ENCODE data around the gene DNAJC12.
"Not testable (repeated sequence)": the region's sequence is repeated elsewhere in the genome, so short reads cannot be mapped to it uniquely, and the experiment has no call there.

The DNAJC12 gene

DNA sequence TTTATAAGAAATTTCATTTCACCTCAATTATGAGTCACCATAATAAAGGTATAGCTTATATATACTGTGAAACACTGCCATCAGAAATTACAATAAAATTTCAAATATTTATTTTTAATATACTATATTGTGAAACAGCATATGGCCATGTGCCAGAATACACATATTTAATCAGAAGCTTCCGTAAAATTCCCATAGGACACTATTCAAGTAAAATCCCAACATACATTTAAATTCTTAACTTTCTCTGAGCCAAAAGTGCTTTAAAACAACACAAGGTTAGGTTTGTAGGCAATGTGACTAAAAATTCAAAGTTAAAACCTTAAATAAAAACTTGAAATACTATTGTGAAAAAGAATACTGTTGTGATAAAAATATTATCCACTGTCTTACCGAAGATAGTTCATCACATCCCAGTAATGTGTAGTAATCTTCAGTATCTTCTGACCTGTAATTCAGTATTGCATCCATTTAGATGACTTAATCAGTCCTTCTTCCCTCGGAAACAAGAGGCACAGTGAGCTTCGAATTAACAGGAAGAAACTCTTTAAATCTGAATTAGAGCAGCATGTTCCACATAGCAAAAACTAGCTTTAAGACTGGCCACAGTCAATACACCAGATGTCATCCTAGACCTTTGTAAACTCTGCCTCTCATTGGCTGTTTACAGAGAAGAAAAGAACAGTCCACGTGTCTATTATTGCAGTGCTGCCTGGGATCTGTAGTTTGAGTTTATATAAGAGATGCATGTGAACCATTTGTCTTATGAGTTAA, at the start of gene DNAJC12:
Gene DNAJC12 (minus strand): TSS at position 648 of the 774 bp plus-strand sequence. CDS start 177 bp downstream, at position 471.
- peak; percentile 59 for DNase-seq

DNA sequence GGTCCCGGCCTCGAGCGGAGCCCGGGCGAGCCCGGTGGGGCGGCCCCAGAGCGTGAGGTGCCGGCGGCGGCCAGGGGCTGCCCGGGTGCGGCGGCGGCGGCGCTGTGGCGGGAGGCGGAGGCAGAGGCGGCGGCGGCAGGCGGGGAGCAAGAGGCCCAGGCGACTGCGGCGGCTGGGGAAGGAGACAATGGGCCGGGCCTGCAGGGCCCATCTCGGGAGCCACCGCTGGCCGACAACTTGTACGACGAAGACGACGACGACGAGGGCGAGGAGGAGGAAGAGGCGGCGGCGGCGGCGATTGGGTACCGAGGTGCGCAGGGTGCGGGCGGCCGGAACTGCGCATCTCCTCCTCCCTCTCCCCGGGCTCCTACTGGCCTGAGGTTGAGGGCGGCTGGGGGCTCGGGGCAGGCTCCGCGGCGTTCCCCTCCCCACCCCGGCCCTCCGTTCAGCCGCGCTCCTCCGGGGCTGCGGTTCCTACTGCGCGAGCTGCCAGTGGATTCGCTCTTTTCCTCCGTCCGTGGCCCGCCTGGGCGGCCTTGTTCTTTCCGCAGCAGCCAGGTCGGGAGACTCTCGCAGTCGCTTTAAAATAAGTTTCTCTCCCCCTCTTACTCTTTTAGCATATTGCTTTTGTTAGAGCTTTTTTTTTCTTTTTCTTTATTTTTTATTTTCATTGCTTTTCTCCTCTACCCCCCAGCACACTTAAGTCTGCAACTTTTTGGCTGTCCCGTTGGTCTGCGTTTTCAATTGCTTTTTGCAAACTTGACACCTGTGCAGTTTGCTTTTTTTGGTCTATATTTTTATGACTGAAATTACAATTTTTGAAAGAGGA, 47.1 kb upstream of the DNAJC12 start:
- peak; percentile 85 for DNase-seq

DNA sequence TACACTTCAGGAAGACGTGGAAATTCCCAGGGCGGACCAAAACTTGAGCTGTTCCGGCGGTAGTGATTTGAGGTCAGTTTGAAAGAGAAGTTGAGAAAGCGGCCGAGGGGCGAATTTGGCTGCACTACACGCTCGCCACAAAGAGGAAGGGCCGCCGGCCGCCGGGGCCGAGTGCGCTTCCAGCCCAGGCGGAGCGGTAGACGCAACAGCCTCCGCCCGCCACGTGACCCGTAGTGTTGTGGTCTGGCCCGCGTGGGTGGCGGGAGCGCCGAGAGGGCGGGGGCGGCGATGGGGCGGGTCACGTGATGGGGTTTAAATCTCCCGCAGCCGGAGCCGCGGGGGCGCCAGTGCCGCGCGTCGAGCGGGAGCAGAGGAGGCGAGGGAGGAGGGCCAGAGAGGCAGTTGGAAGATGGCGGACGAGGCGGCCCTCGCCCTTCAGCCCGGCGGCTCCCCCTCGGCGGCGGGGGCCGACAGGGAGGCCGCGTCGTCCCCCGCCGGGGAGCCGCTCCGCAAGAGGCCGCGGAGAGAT, 46.4 kb upstream of the DNAJC12 start, which contains the start of gene SIRT1:
Gene SIRT1 (plus strand): TSS at position 344 of the 529 bp plus-strand sequence. CDS start 66 bp downstream, at position 410.
- peak; percentile 95 for DNase-seq

DNA sequence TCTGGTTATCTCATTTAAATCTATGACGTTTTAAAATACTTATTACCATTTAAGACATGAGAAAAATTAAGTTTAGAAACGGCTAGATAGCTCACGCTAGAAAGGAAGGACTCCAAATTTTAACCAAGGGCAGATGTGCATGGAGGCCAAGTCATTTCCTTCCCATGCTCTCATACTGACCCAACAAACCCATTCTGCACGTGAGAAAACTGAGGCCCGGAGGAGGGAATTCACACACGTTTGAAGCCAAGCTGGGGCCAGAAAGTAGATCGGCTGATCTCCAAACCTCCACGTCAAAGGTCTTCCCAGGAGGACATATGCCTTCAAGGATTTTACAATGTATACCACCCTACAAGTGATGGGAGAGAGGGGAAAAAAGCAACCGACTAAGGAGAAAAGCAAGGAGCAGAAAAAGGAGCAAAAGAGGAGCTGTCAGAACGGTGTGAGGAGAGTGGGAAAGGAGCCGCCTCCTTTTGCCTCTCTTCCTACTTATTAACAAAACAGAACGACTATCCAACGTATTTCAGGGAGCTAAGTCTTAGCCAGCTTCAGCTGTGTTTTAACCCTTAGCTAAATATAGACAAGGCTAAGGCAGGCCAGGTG, 45.8 kb upstream of the DNAJC12 start:
- no peak for DNase-seq

DNA sequence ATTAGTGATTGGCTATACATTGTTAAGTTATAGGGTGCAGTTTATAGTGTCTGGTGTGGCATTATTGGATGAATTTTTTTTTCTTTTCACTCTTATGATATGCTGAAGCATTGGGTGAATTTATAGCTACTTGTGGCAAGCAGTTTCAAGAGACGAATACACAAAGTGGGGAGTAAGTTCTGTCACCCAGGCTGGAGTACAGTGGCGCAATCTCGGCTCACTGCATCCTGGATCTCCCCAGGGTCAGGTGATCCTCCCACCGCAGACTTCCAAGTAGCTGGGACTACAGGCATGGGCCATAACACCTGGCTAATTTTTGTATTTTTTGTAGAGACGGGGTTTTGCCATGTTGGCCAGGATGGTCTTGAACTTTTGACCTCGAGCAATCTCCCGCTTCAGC, 40.1 kb upstream of the DNAJC12 start:
- no peak for DNase-seq

DNA sequence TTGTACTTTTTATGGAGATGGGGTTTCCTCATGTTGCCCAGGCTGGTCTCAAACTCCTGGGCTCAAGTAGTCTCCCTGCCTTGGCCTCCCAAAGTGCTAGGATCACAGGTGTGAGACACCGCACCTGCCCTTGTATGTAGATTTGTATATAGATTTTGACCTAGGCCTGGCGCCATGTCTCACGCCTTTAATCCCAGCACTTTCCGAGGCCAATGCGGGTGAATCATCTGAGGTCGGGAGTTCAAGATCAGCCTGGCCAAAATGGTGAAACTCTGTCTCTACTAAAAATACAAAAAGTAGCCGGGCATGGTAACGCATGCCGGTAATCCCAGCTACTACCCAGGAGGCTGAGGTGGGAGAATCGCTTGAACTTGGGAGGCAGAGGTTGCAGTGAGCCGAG, 39.4 kb upstream of the DNAJC12 start:
- DNase-seq, result not testable (repeated sequence)

DNA sequence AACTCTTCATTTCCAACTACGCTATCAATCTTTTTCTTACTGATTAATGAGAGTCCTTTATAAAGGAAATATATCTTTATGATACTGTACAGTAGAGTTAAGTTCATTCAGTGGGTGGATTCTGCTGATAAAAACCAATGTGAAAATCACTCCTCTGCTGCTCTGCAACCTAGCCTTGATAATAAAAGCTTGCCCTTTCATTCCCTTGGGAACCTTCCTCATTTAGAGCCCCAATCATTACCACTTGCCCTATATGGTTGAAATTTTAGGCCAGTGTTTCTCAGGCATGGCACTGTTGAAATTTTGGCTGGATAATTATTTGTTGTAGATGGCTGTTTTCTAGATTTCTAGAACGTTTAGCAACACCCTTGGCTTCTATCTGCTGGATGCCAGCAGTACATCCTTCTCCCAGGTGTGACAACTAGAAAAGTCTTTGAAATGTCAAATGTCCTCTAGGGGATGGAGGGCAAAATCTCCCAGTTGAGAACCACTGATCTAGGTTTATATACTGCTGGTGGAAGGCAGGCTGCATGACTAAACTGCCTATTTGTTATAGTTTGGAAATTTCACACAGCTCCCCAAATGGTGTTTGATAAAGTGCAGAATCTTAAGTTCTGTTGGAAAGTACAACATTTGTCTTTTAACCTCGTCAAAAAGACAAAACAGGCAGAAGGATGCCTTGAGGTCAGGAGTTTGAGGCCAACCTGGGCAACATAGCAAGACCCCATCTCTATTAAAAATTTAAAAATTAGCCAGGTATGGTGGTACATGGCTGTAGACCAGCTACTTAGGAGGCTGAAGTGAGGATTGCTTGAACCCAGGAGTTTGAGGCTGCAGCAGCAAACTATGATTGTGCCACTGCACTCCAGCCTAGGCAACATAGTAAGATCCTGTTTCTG, 37.6 kb upstream of the DNAJC12 start:
- DNase-seq, result no peak

DNA sequence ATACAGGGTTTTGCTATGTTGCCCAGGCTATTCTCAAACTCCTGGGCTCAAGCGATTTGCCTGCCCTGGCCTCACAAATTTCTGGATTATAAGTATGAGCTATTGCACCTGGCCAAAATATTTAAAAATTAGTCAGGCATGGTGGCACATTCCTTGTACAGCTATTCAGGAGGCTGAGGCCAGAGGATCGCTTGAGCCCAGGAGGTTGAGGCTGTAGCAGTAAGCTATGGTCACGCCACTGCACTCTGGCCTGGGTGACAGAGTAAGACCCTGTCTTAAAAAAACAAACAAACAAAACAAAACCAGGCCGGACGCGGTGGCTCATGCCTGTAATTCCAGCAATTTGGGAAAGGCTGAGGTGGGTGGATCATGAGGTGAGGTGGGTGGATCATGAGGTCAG, 32.0 kb upstream of the DNAJC12 start:
- no peak for DNase-seq

DNA sequence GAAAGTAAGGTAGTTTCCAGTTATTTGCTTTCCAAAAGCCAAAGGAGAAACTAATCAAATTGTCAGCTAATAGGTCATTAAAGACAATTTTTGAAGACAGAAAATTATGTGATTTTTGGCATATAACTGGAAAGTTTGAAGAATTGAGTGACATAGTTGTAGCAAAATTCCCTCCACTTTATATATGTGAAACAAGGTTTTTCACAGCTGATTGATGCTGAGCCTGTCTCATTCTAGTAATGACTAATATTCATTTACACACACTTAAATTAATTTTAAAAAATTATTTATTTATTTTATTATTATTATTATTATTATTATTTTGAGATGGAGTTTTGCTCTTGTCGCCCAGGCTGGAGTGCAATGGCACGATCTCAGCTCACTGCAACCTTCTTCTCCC, 30.1 kb upstream of the DNAJC12 start:
- DNase-seq, result no peak

DNA sequence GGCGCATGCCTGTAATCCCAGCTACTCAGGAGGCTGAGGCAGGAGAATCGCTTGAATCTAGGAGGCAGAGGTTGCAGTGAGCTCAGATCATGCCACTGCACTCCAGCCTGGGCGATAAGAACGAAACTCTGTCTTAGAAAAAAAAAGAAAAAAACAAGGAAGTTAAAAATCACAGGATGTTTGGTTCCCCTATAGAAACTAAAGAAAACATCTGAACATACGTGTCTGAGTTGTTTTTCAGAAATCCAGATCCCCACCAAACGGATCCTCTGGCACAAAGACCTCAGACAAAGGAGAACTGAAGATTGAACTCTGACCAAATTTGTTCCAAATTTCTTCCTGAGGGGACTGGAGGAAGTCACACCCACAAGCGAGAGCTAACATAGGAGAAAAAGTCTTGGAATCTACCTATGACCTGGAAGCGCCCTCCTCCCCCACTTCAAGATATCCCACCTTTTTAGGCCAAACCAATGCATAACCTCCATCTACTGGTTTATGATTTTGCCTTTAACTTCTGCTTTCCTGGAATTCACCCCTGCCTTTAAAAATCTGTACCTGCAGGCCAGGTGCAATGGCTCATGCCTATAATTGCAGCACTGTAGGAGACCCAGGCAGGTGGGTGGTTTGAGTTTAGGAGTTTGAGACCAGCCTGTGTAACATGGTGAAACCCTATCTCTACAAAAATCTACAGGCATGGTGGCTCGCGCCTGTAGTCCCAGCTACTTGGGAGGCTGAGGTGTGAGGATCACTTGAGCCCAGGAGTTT, 26.8 kb upstream of the DNAJC12 start:
- DNase-seq, result no peak

DNA sequence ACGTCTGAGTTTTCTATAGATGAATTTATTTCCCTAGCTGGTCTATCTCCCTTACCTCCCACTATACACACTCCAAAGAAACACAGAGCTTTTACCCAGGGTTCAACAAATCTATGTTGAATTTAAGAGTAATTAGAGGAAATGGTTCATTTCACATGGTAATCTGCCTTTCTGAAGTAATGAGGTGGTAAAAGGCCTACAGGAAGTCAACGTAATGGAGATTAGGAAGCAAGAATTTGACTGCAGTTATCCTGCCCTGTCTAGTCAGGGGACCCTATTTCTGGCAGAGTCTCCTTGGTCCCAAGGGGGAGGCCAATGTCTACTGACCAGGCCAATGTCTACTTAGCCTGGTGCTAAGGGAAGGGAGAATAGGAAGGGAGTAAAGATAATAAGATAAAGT, 25.1 kb upstream of the DNAJC12 start:
- DNase-seq, result no peak

DNA sequence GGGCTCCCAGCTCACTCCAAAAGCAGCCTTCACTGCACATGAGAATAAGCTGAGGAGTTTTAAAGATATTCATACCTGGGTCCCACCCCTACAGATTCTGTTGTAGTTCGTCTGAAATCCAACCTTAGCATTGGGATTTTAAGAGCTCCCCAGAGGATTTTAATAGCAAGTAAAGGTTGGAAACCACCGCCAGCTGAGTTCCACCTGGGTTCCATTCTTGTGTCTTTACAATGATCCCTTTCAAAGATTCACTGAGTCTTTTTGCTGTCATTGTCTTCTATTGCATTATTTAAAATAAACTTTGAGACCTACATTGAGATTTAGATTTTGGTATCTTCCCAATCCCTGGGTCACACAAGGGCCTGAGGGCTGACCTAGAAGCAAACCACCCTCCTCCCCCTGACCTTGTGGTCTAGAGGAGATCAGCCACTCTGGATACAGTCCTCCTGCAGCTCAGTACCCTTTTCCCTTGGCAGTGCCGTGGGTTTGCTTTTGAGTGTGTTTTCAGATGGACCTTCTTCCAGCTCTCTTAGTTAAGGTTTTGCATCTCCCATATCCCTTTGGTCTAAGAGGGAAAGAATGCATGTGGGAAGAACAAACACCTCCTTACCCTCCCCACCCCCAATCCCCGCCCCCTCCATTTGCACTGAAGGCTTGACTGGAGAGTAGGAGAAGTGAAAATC, 23.9 kb upstream of the DNAJC12 start:
- no peak for DNase-seq

DNA sequence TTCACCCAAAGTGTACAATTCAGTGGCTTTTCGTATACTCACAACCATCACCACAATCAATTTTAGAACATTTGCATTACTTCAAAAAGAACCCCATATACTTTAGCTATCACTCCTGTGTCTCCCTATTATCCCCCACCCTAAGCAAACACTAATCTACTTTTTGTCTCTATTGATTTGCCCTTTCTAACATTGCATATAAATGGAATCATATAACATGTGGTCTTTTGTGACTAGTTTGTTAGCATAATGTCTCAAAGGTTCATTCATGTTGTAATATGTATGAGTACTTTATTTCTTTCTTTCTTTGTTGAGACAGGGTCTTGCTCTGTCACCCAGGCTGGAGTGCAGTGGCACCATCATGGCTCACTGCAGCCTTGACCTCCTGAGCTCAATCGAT, 21.0 kb upstream of the DNAJC12 start:
- DNase-seq, result no peak

DNA sequence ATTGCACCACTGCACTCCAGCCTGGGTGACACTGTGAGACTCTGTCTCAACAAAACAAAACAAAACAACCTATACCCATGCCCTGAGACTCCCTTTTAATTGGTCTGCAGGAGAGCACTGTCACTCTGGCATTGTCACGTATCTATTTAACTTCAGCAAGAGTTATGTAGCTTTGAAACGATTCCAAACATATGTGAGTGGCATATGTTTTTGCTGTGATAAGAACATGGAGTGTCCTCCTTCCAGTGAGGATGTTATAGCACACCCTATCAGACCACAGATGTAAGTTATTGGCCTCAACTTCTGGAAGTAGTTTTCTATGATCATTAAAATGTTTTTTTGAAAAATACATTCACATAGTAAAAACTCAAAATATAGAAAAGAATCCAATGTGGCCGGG, 15.5 kb upstream of the DNAJC12 start:
- no peak for DNase-seq

DNA sequence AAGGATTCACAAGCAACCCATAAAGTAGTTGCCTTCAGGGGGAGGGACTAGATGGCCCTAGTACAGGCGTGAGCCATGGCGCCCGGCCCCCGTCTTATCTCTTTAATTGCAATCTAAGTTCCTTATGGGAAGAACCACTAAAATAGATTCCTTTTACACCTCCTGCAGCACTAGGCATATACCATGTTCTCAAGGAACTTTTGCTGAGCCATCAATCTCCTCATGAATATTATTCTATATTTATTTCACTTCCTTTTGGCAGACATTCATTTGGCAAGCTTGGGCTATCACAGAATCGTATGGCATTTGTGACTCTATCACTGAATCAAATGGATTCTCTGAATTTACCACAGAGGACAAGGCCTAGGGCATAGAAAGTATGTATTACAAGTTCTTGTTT, 14.8 kb upstream of the DNAJC12 start:
- no peak for DNase-seq

DNA sequence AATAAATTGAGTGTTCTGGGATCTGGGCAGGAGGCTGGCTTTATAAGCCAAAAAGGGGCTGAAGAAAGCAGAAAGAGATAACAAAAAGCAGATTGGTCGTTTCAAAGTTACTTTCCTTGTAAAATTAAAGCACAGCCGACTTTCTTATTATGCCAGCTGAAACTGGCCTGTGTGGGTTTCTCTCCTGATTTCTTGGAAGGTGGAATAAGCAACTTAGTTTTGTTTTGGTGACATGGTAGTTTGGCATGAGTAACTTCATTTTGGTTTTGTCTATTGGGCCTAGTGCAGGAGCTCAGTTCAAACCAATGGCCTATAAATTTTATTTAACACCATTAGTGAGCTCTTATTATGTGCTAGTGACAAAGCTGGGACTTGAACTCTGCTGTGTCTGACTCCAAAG, 13.2 kb upstream of the DNAJC12 start:
- DNase-seq, result no peak

DNA sequence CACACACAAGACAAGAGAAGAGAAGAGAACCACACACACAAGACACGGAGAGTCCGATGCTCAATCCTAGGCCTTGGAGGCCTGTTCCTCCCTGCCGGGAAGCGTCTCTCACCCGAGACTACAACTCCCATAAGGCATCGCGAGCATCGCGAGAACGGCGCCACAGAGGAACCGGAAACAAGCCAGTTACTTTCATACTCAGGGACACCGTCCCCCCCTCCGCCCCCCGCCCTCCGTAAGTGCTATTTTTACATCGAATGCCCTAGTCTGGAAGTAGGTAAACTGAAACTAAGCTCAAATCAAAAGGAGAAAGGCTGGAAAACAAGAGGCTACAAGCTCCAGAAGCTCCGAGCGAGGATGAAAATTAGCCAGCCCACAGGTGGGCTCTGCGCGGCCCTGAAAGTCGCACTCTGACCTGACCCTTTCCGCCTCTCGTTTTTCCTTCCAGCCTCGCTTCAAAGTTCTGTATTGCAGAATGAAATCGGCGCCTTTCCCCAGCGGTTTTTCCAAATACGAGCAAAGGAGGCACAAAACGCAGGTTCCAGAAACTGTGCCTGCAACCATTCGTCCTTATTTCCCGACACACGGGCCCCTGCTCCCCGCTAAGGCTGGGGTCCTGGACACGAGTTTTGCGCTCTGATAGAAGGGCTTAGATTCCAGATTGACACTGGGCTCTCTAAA, 11.5 kb upstream of the DNAJC12 start:
- DNase-seq, result peak; percentile 97

DNA sequence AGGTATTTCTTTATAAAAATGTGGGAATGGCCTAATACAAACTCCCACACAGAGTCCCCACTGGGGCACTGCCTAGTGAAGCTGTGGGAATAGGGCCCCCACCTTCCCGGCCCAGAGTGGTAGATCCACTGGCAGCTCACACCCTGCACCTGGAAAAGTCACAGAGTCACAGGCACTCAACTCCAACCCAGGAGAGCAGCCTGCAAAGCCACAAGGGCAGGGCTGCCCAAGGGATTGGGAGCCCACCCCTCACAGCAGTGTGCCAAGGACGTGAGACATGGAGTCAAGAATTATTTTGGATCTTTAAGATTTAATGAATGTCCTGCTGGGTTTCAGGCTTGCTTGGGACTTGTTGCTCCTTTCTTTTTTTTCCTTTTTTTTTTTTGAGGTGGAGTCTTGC, 5.3 kb upstream of the DNAJC12 start:
- DNase-seq, result no peak

DNA sequence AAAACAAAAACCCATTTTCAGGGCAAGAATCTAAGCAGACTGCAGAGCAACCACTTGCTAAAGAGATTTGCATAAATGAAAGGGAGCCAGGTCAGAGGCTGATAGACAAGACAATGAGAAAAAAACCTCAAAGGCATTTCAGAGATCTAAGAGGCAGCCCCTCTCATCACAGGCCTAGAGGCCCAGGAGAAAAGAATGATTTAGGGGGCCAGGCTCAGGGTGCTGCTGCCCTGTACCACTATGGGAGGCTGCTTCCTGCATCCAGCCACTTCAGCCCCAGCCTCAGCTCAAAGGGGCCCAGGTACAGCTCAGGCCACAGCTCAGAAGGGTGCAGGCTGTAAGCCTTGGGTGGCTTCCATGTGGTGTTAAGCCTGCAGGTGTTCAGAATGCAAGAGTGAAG, 3.7 kb upstream of the DNAJC12 start:
- no peak for DNase-seq

DNA sequence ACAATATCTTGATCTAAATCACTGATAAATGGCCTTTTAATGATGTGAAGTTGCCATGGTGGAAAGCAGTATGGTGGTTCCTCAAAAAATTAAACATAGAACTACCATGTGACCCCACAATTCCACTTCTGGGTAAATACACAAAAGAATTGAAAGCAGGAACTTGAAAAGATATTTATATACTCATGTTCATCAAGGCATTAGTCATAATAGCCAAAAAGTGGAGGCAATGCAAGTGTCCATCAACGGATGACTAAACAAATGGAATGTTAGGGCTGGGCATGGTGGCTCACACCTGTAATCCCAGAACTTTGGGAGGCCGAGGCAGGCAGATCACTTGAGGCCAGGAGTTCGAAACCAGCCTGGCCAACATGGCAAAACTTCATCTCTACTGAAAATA, 2.0 kb upstream of the DNAJC12 start:
- DNase-seq, result no peak
